ENCODE data around the gene AIFM1. TPM values are rescaled to one million over a fixed set of nuclear protein-coding genes. Genes with fewer than 3 reads are reported as not detected.
A peak's percentile ranks its signal among the peaks of the same experiment; 100 is the strongest.

Gene AIFM1
- polyA plus RNA-seq, 1 donor (not counting 4 experiments of a cell fraction or from before 2014, with no cell fraction given) = 52.5 TPM

DNA sequence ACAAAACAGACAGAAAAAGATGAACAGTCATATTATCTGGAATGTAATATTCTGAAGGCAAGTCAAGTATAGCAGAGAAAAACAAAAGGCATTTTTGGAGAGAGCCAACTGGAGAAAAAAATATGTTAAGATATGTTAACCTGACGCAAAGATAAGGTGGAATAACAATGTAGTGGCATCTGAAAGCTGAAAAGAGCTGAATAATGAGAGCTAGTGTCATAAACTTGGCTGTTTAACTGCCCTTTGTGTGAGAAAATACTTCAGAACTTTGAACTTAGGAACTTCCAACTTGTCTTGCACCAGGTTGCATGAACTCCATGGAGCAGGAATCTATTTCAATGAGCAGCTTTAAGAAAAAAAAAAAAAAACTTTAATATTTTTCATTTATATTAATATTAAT is 39.0 kb upstream of the AIFM1 start:
- Histone ChIP-seq H3K9me3 (ENCODE audit: control insufficient read depth, low read depth, low read length) (no peaks in the 10 kb centered on the region), H3K27me3 (ENCODE audit: control insufficient read depth, extremely low read depth, insufficient read depth, low read length) (no peaks in the 10 kb centered on the region), H3K27ac (ENCODE audit: control insufficient read depth, insufficient read depth, low read length) (no peak overlapping the region), H3K36me3 (ENCODE audit: control insufficient read depth in 2 of 2, extremely low read depth in 1 of 2, insufficient read depth in 2 of 2, low read length in 2 of 2) (no peaks in the 10 kb centered on the region), H3K9ac (ENCODE audit: control insufficient read depth, extremely low read depth, insufficient read depth, low read length) (no peak overlapping the region), H3K4me2 (ENCODE audit: control insufficient read depth, extremely low read depth, insufficient read depth, low read depth, low read length) (no peak overlapping the region), H3K9me1 (ENCODE audit: control insufficient read depth, extremely low read depth, insufficient read depth, low read length) (no peaks in the 10 kb centered on the region), H3K79me2 (ENCODE audit: control insufficient read depth, insufficient read depth, low read length) (no peaks in the 10 kb centered on the region), H3K4me1 (ENCODE audit: control insufficient read depth, extremely low read depth, insufficient read depth, low read length) (no peaks in the 10 kb centered on the region), H3K4me3 (ENCODE audit: control insufficient read depth in 2 of 3, extremely low read depth in 1 of 3, insufficient read depth in 2 of 3, low read depth in 1 of 3, low read length in 3 of 3) (no peak overlapping the region), H4K20me1 (ENCODE audit: control insufficient read depth, extremely low read depth, insufficient read depth, low read length) (no peaks in the 10 kb centered on the region), H2AFZ (ENCODE audit: control insufficient read depth, low read length) (no peak overlapping the region)
- dilution Hi-C loops (cut with MboI; ENCODE audit: extremely low pct_ligation_motif_present, low sequenced_read_pairs) = no loop called here
- DNase-seq (ENCODE audit: low read depth, low spot score) (no peak), FAIRE-seq (peak; percentile 26)
- TF ChIP-seq, protein P1, sequence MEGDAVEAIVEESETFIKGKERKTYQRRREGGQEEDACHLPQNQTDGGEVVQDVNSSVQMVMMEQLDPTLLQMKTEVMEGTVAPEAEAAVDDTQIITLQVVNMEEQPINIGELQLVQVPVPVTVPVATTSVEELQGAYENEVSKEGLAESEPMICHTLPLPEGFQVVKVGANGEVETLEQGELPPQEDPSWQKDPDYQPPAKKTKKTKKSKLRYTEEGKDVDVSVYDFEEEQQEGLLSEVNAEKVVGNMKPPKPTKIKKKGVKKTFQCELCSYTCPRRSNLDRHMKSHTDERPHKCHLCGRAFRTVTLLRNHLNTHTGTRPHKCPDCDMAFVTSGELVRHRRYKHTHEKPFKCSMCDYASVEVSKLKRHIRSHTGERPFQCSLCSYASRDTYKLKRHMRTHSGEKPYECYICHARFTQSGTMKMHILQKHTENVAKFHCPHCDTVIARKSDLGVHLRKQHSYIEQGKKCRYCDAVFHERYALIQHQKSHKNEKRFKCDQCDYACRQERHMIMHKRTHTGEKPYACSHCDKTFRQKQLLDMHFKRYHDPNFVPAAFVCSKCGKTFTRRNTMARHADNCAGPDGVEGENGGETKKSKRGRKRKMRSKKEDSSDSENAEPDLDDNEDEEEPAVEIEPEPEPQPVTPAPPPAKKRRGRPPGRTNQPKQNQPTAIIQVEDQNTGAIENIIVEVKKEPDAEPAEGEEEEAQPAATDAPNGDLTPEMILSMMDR (optimal IDR thresholded peaks at IDR 0.05 in 1 of 3, IDR thresholded peaks at IDR 0.05 in 1 of 3, conservative IDR thresholded peaks at IDR 0.05 in 1 of 3; ENCODE audit: extremely low read depth in 1 of 3, insufficient read depth in 2 of 3, low read length in 3 of 3) = no peak

DNA sequence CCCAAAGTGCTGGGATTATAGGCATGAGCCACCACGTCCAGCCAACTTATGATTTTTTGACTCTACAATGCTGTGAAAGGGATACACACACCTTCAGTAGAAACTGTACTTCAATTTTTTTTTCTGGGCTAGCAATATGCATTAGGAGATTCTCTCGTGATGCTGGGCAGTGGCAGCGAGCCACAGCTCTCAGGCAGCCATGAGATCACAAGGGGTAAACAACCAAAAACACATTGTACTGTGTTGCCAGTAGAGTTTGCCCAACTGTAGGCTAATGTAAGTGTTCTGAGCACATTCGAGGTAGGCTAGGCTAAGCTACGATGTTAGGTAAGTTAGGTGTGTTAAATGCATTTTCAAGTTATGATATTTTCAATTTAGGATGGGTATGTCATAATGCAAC is 31.8 kb upstream of the AIFM1 start:
- Histone ChIP-seq H3K9ac (ENCODE audit: control insufficient read depth, extremely low read depth, insufficient read depth, low read length) (no peak overlapping the region), H3K9me3 (ENCODE audit: control insufficient read depth, low read depth, low read length) (no peaks in the 10 kb centered on the region), H2AFZ (ENCODE audit: control insufficient read depth, low read length) (no peak overlapping the region), H3K79me2 (ENCODE audit: control insufficient read depth, insufficient read depth, low read length) (no peaks in the 10 kb centered on the region), H3K27ac (ENCODE audit: control insufficient read depth, insufficient read depth, low read length) (no peak overlapping the region), H3K36me3 (ENCODE audit: control insufficient read depth in 2 of 2, extremely low read depth in 1 of 2, insufficient read depth in 2 of 2, low read length in 2 of 2) (no peaks in the 10 kb centered on the region), H3K4me2 (ENCODE audit: control insufficient read depth, extremely low read depth, insufficient read depth, low read depth, low read length) (no peak overlapping the region), H3K4me1 (ENCODE audit: control insufficient read depth, extremely low read depth, insufficient read depth, low read length) (no peaks in the 10 kb centered on the region), H3K4me3 (ENCODE audit: control insufficient read depth in 2 of 3, extremely low read depth in 1 of 3, insufficient read depth in 2 of 3, low read depth in 1 of 3, low read length in 3 of 3) (no peak overlapping the region), H3K27me3 (ENCODE audit: control insufficient read depth, extremely low read depth, insufficient read depth, low read length) (no peaks in the 10 kb centered on the region), H4K20me1 (ENCODE audit: control insufficient read depth, extremely low read depth, insufficient read depth, low read length) (no peaks in the 10 kb centered on the region), H3K9me1 (ENCODE audit: control insufficient read depth, extremely low read depth, insufficient read depth, low read length) (no peaks in the 10 kb centered on the region)
- no peak for DNase-seq (ENCODE audit: low read depth, low spot score)
- dilution Hi-C loops (cut with MboI; ENCODE audit: extremely low pct_ligation_motif_present, low sequenced_read_pairs) = no loop called here
- no peak for FAIRE-seq
- TF ChIP-seq, protein P1 (optimal IDR thresholded peaks at IDR 0.05 in 1 of 3, IDR thresholded peaks at IDR 0.05 in 1 of 3, conservative IDR thresholded peaks at IDR 0.05 in 1 of 3; ENCODE audit: extremely low read depth in 1 of 3, insufficient read depth in 2 of 3, low read length in 3 of 3) = no peak
- no peak for TF ChIP-seq EZH2 (IDR thresholded peaks at IDR 0.05; ENCODE audit: low read length)
